GM19043 (cell line): ENCODE results near the gene CHRNA7.
"Not testable (repeated sequence)": the region's sequence is repeated elsewhere in the genome, so short reads cannot be mapped to it uniquely, and the experiment has no call there.

Experiments
- ATAC-seq: cut with Tn5 transposase; IDR thresholded peaks from one replicate; pipeline ENCODE4 v1.9.1; 2021; ENCODE audit warnings: low read depth; ENCODE audit not compliant: unreplicated experiment

CHRNA7 gene

GRCh38 chr15:32165775-32166174 is 135.5 kb downstream of the CHRNA7 start:
- ATAC-seq = not testable (repeated sequence)

- not testable (repeated sequence) for ATAC-seq
These were observed 136.0 kb downstream of the CHRNA7 start for GRCh38 chr15:32166270-32166669.

- ATAC-seq = not testable (repeated sequence)
These were observed 137.6 kb downstream of the CHRNA7 start for GRCh38 chr15:32167913-32168312.

- not testable (repeated sequence) for ATAC-seq
These were observed 150.3 kb downstream of the CHRNA7 start for GRCh38 chr15:32180579-32180978.

GRCh38 chr15:32193780-32194179 is 163.5 kb downstream of the CHRNA7 start:
- ATAC-seq = not testable (repeated sequence)

- ATAC-seq = peak; percentile 68
These were observed 165.9 kb downstream of the CHRNA7 start for GRCh38 chr15:32196206-32196605.

GRCh38 chr15:32198938-32199337 is 168.6 kb downstream of the CHRNA7 start:
- ATAC-seq = not testable (repeated sequence)

- not testable (repeated sequence) for ATAC-seq
These were observed 178.8 kb downstream of the CHRNA7 start for GRCh38 chr15:32209081-32209480.

GRCh38 chr15:32218666-32219065 is 188.4 kb downstream of the CHRNA7 start:
- ATAC-seq = no peak
